Activated CD4-positive, alpha-beta memory T cell treated with anti-CD3 and anti-CD28 coated beads for 36 hours (primary cell): ENCODE measurements around the gene RRAGD. TPM values are rescaled to one million over a fixed set of nuclear protein-coding genes. Genes with fewer than 3 reads are reported as not detected.

ENCODE experiments used
- CTCF ChIA-PET: fragments of 350-600 bp; sonication (Branson Sonifier 250); formaldehyde crosslinking; loops from one replicate; lab custom pipeline; 2021; ENCODE audit warnings: antibody characterized with exemption, inconsistent platforms; lab: Charles Lee
- POLR2A ChIA-PET: fragments of 350-600 bp; sonication (Branson Sonifier 250); formaldehyde crosslinking; loops from one replicate; lab custom pipeline; 2021; ENCODE audit warnings: antibody characterized with exemption; lab: Charles Lee
- DNase-seq: peaks from one replicate; pipeline ENCODE4 v3.0.0-alpha.2; 2020
- H3K27ac Mint-ChIP-seq: one replicate; pipeline ENCODE4 v1.8.0; 2021; ENCODE audit warnings: mixed read lengths
- H3K27me3 Mint-ChIP-seq: one replicate; pipeline ENCODE4 v1.8.0; 2021; ENCODE audit warnings: mixed read lengths
- H3K36me3 Mint-ChIP-seq: one replicate; pipeline ENCODE4 v1.8.0; 2021; ENCODE audit warnings: mixed read lengths
- H3K4me1 Mint-ChIP-seq: one replicate; pipeline ENCODE4 v1.8.0; 2021; ENCODE audit warnings: low read depth, mixed read lengths
- H3K4me3 Mint-ChIP-seq: one replicate; pipeline ENCODE4 v1.8.0; 2021; ENCODE audit warnings: mild to moderate bottlenecking, mixed read lengths
- H3K9me3 Mint-ChIP-seq: one replicate; pipeline ENCODE4 v1.8.0; 2021; ENCODE audit warnings: mixed read lengths
- intact Hi-C: fragments of 100-400 bp; cut with micrococcal nuclease; formaldehyde crosslinking; loops from one replicate; pipeline ENCODE4 v1.15.1; 2023
- total RNA-seq, 2 experiments: library from RNA; stranded (reverse); gene quantifications; one replicate each; pipeline ENCODE4 v1.2.3, GENCODE V29; 2021

The RRAGD gene
- 10 to 100 TPM; 15.8 to 16.4 TPM for total RNA-seq

- Mint-ChIP-seq H3K27ac (peak within 1 kb of the TSS; percentile 38), H3K9me3 (no peaks in the 10 kb centered on the region), H3K4me1 (peaks cover 18% of the 10 kb centered on the region), H3K36me3 (no peaks in the 10 kb centered on the region), H3K4me3 (peak within 1 kb of the TSS; percentile 83), H3K27me3 (peaks cover 2% of the 10 kb centered on the region)
- ChIA-PET CTCF (interaction anchor here (1.6 to 4.1 kb wide), 5 partner anchors 20 to 197 kb away, joined by 7 to 22 read pairs (median 10); partner anchors contain the start of gene ANKRD6), POLR2A (interaction anchor here (0.6 to 1.5 kb wide), 5 partner anchors 40 to 1790 kb away, joined by 3 to 5 read pairs (median 3); partner anchors contain the start of genes LYRM2 and RNGTT)
- intact Hi-C loops = loop anchor here (1.0 to 2.0 kb wide), 3 partner anchors 20 to 114 kb away; partner anchors contain the start of gene ANKRD6
- DNase-seq = peak; percentile 72
These were observed at the start of gene RRAGD for GRCh38 chr6:89412071-89413005. Gene RRAGD, minus strand, starts transcription at chr6:89412273. Its CDS starts 280 bp downstream, at chr6:89411993.

GRCh38 chr6:89460713-89461112 is 48.6 kb upstream of the RRAGD start:
- POLR2A ChIA-PET = no interaction called here
- H3K4me1 Mint-ChIP-seq = no peaks in the 10 kb centered on the region

GRCh38 chr6:89459501-89459900 is 47.4 kb upstream of the RRAGD start:
- CTCF ChIA-PET = no interaction called here
- no peak overlapping the region for H3K27ac Mint-ChIP-seq
- no peak for DNase-seq
- H3K9me3 Mint-ChIP-seq = peaks cover 2% of the 10 kb centered on the region
- POLR2A ChIA-PET = no interaction called here
- H3K27me3 Mint-ChIP-seq = no peaks in the 10 kb centered on the region
- intact Hi-C loops = no loop called here
- H3K4me1 Mint-ChIP-seq = no peaks in the 10 kb centered on the region
- H3K4me3 Mint-ChIP-seq = no peak overlapping the region
- H3K36me3 Mint-ChIP-seq = peaks cover 1% of the 10 kb centered on the region

More at GRCh38 chr6:89460713-89461112, 48.6 kb upstream of the RRAGD start:
- Mint-ChIP-seq H3K4me3 (no peak overlapping the region), H3K9me3 (no peaks in the 10 kb centered on the region), H3K27me3 (no peaks in the 10 kb centered on the region), H3K36me3 (peaks cover 1% of the 10 kb centered on the region), H3K27ac (no peak overlapping the region)
- DNase-seq = no peak
- CTCF ChIA-PET = no interaction called here
- intact Hi-C loops = no loop called here

GRCh38 chr6:89458704-89459103 is 46.6 kb upstream of the RRAGD start:
- peaks cover 2% of the 10 kb centered on the region for H3K9me3 Mint-ChIP-seq
- H3K27me3 Mint-ChIP-seq = no peaks in the 10 kb centered on the region
- DNase-seq = no peak
- H3K27ac Mint-ChIP-seq = no peak overlapping the region
- H3K4me3 Mint-ChIP-seq = no peak overlapping the region
- H3K4me1 Mint-ChIP-seq = no peaks in the 10 kb centered on the region
- ChIA-PET POLR2A (no interaction called here), CTCF (no interaction called here)
- H3K36me3 Mint-ChIP-seq = peaks cover 1% of the 10 kb centered on the region
- intact Hi-C loops = no loop called here

- DNase-seq = no peak
- H3K4me1 Mint-ChIP-seq = no peaks in the 10 kb centered on the region
- intact Hi-C loops = no loop called here
- H3K27me3 Mint-ChIP-seq = no peaks in the 10 kb centered on the region
- H3K27ac Mint-ChIP-seq = no peak overlapping the region
- ChIA-PET CTCF (no interaction called here), POLR2A (no interaction called here)
- peaks cover 2% of the 10 kb centered on the region for H3K9me3 Mint-ChIP-seq
- H3K36me3 Mint-ChIP-seq = peaks cover 1% of the 10 kb centered on the region
- no peak overlapping the region for H3K4me3 Mint-ChIP-seq
These were observed 42.2 kb upstream of the RRAGD start for GRCh38 chr6:89454300-89454699.

- H3K4me3 Mint-ChIP-seq = no peak overlapping the region
- H3K9me3 Mint-ChIP-seq = peaks cover 2% of the 10 kb centered on the region
- no peak overlapping the region for H3K27ac Mint-ChIP-seq
- intact Hi-C loops = no loop called here
- POLR2A ChIA-PET = interaction anchor here (0.6 kb wide), 1 partner anchor 366 kb away, joined by 3 read pairs; no protein-coding TSS in a partner anchor
- H3K4me1 Mint-ChIP-seq = no peaks in the 10 kb centered on the region
- peaks cover 1% of the 10 kb centered on the region for H3K36me3 Mint-ChIP-seq
- H3K27me3 Mint-ChIP-seq = no peaks in the 10 kb centered on the region
- no peak for DNase-seq
- CTCF ChIA-PET = interaction anchor here (1.3 to 1.4 kb wide), 2 partner anchors 80 to 157 kb away, joined by 3 to 4 read pairs; no protein-coding TSS in a partner anchor
These were observed 40.2 kb upstream of the RRAGD start for GRCh38 chr6:89452281-89452680.

- ChIA-PET CTCF (interaction anchor here (0.7 kb wide), 1 partner anchor 77 kb away, joined by 4 read pairs; no protein-coding TSS in a partner anchor), POLR2A (no interaction called here)
- Mint-ChIP-seq H3K9me3 (no peaks in the 10 kb centered on the region), H3K27ac (no peak overlapping the region), H3K4me1 (no peaks in the 10 kb centered on the region), H3K27me3 (no peaks in the 10 kb centered on the region), H3K4me3 (no peak overlapping the region), H3K36me3 (no peaks in the 10 kb centered on the region)
- no peak for DNase-seq
- intact Hi-C loops = no loop called here
These were observed 37.1 kb upstream of the RRAGD start for GRCh38 chr6:89449193-89449592.

GRCh38 chr6:89443658-89444057 is 31.6 kb upstream of the RRAGD start:
- intact Hi-C loops = no loop called here
- CTCF ChIA-PET = interaction anchor here (0.6 to 1.0 kb wide), 2 partner anchors 10 to 165 kb away, joined by 4 to 5 read pairs; no protein-coding TSS in a partner anchor

GRCh38 chr6:89440200-89440599 is 28.1 kb upstream of the RRAGD start:
- Mint-ChIP-seq H3K27me3 (no peaks in the 10 kb centered on the region), H3K4me1 (peaks cover 3% of the 10 kb centered on the region), H3K9me3 (no peaks in the 10 kb centered on the region), H3K36me3 (no peaks in the 10 kb centered on the region), H3K27ac (no peak overlapping the region), H3K4me3 (no peak overlapping the region)
- ChIA-PET POLR2A (no interaction called here), CTCF (interaction anchor here (1.4 kb wide), 1 partner anchor 68 kb away, joined by 3 read pairs; no protein-coding TSS in a partner anchor)
- intact Hi-C loops = no loop called here
- no peak for DNase-seq

More at GRCh38 chr6:89443658-89444057, 31.6 kb upstream of the RRAGD start:
- H3K4me3 Mint-ChIP-seq = no peak overlapping the region
- no peak overlapping the region for H3K27ac Mint-ChIP-seq
- H3K36me3 Mint-ChIP-seq = no peaks in the 10 kb centered on the region
- POLR2A ChIA-PET = no interaction called here
- H3K9me3 Mint-ChIP-seq = no peaks in the 10 kb centered on the region
- H3K4me1 Mint-ChIP-seq = no peaks in the 10 kb centered on the region
- no peaks in the 10 kb centered on the region for H3K27me3 Mint-ChIP-seq
- DNase-seq = no peak

- intact Hi-C loops = loop anchor here (10.0 kb wide), 2 partner anchors 386 to 1036 kb away; partner anchors contain the start of gene CASP8AP2
- POLR2A ChIA-PET = no interaction called here
- CTCF ChIA-PET = no interaction called here
- no peak overlapping the region for H3K4me3 Mint-ChIP-seq
- peaks cover 1% of the 10 kb centered on the region for H3K27me3 Mint-ChIP-seq
- peaks cover 9% of the 10 kb centered on the region for H3K4me1 Mint-ChIP-seq
- no peak for DNase-seq
- no peak overlapping the region for H3K27ac Mint-ChIP-seq
- no peaks in the 10 kb centered on the region for H3K9me3 Mint-ChIP-seq
- no peaks in the 10 kb centered on the region for H3K36me3 Mint-ChIP-seq
These were observed 26.9 kb upstream of the RRAGD start for GRCh38 chr6:89439014-89439413.

GRCh38 chr6:89438248-89438647 is 26.2 kb upstream of the RRAGD start:
- intact Hi-C loops = loop anchor here (10.0 kb wide), 2 partner anchors 387 to 1037 kb away; partner anchors contain the start of gene CASP8AP2
- no peaks in the 10 kb centered on the region for H3K9me3 Mint-ChIP-seq
- peaks cover 1% of the 10 kb centered on the region for H3K27me3 Mint-ChIP-seq
- CTCF ChIA-PET = interaction anchor here (2.2 kb wide), 1 partner anchor 171 kb away, joined by 15 read pairs; no protein-coding TSS in a partner anchor
- H3K27ac Mint-ChIP-seq = no peak overlapping the region
- POLR2A ChIA-PET = no interaction called here
- DNase-seq = no peak
- H3K36me3 Mint-ChIP-seq = no peaks in the 10 kb centered on the region
- no peak overlapping the region for H3K4me3 Mint-ChIP-seq
- H3K4me1 Mint-ChIP-seq = peaks cover 13% of the 10 kb centered on the region

GRCh38 chr6:89436226-89436625 is 24.2 kb upstream of the RRAGD start:
- intact Hi-C loops = loop anchor here (10.0 kb wide), 2 partner anchors 389 to 1039 kb away; partner anchors contain the start of gene CASP8AP2
- ChIA-PET POLR2A (no interaction called here), CTCF (interaction anchor here (2.2 kb wide), 1 partner anchor 173 kb away, joined by 15 read pairs; no protein-coding TSS in a partner anchor)
- H3K27ac Mint-ChIP-seq = no peak overlapping the region
- H3K4me3 Mint-ChIP-seq = no peak overlapping the region
- no peaks in the 10 kb centered on the region for H3K9me3 Mint-ChIP-seq
- no peak for DNase-seq
- H3K27me3 Mint-ChIP-seq = peaks cover 1% of the 10 kb centered on the region
- peaks cover 21% of the 10 kb centered on the region for H3K4me1 Mint-ChIP-seq
- H3K36me3 Mint-ChIP-seq = no peaks in the 10 kb centered on the region
